ENCODE results near the gene CXCL3. TPM values are rescaled to one million over a fixed set of nuclear protein-coding genes. Genes with fewer than 3 reads are reported as not detected.

The CXCL3 gene
- total RNA-seq, 1 experiment from 2014 or later = not detected

DNA sequence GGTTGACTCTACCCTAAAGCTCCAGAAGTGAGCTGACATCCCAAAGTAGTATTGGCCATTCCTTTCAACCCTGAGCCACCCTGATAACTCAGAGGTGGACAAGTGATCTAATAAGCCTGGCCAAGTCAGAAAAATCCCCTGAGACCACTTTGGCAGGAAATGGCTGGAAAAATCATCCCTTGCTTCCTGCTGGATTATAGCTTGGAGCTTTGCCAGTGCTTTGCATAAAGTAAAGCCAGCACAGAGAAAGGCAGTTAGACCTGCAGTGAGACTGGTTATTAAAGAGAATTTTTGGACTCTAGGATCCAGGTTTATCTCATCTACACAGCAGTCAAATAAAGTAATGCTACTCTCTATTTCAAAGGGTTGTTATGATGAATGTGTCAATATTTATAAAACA, 6.4 kb downstream of the CXCL3 start:
- Histone ChIP-seq H3K27me3 (no peaks in the 10 kb centered on the region), H3K9me3 (no peaks in the 10 kb centered on the region), H3K36me3 (no peaks in the 10 kb centered on the region), H3K4me3 (no peak overlapping the region)
- DNase-seq = peak; percentile 57

DNA sequence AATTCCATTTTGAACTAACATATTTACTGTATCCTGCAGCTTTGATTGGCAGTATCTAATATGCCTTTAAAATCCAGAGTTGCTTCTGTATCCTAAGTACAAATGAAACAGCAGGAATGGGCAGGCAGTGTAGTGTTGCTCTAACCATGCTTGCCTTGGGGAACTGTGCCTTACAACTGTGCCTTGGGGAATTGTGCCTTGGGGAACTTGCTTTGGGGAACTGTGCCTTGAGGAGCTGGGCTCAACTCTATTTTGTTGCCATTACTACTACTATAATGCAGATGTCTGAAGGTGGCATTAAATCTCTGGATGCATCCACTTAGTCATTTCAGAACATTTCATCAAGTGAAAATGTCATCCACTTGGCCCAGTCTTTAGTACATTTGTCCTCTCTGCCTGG, 6.9 kb downstream of the CXCL3 start:
- H3K27me3 ChIP-seq = no peaks in the 10 kb centered on the region
- H3K9me3 ChIP-seq = no peaks in the 10 kb centered on the region
- no peak for DNase-seq
- H3K4me3 ChIP-seq = no peak overlapping the region
- H3K36me3 ChIP-seq = no peaks in the 10 kb centered on the region

- H3K9me3 ChIP-seq = no peaks in the 10 kb centered on the region
- H3K36me3 ChIP-seq = no peaks in the 10 kb centered on the region
- H3K4me3 ChIP-seq = no peak overlapping the region
- H3K27me3 ChIP-seq = no peaks in the 10 kb centered on the region
- no peak for DNase-seq
Observed at GRCh38 chr4:74030285-74030684, 8.2 kb downstream of the CXCL3 start.

DNA sequence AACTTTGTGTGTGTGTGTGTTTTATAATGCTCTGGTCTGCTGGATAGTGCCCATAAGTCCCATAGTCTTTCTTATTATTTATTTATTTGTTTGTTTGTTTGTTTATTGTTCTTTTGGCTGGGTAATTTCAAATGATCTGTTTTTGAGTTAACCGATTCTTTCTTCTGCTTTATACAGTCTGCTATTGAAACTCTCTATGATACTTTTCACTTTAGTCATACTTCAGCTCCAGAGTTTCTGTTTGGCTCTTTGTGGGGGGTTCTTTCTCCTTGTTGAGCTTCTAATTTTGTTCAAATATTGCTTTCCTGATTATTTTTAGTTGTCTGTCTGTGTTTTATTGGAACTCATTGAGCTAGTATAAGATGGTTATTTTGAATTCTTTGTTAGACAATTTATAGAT, 10.0 kb downstream of the CXCL3 start:
- no peak for DNase-seq
- Histone ChIP-seq H3K36me3 (no peaks in the 10 kb centered on the region), H3K4me3 (no peak overlapping the region), H3K9me3 (no peaks in the 10 kb centered on the region), H3K27me3 (no peaks in the 10 kb centered on the region)

DNA sequence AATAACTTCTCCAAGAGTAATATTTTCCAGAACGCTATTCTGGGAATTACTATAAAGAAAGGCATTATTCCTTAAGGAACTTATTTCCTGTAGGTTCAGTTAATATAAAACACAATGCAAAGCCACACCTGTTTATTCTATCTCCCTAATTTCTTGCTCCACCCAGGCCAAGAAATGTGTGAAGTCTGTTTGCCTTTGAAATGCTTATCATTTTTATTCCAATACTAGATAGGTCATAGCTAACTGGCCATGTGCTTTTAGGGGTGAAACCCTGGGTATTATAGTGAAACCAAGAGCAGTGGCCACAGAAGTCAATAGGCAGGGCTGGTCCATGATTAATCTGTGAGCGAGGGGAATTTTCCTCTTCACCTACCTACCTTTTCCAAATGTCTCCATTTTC, 14.8 kb downstream of the CXCL3 start:
- no peak for DNase-seq
- H3K36me3 ChIP-seq = no peaks in the 10 kb centered on the region
- H3K27me3 ChIP-seq = no peaks in the 10 kb centered on the region
- H3K4me3 ChIP-seq = no peak overlapping the region
- H3K9me3 ChIP-seq = no peaks in the 10 kb centered on the region

GRCh38 chr4:74021601-74022000, 16.9 kb downstream of the CXCL3 start:
- H3K36me3 ChIP-seq = no peaks in the 10 kb centered on the region
- H3K27me3 ChIP-seq = no peaks in the 10 kb centered on the region
- H3K4me3 ChIP-seq = no peak overlapping the region
- no peaks in the 10 kb centered on the region for H3K9me3 ChIP-seq
- DNase-seq = no peak

GRCh38 chr4:74018771-74019170, 19.7 kb downstream of the CXCL3 start:
- Histone ChIP-seq H3K36me3 (no peaks in the 10 kb centered on the region), H3K27me3 (no peaks in the 10 kb centered on the region), H3K4me3 (no peak overlapping the region), H3K9me3 (no peaks in the 10 kb centered on the region)
- no peak for DNase-seq

DNA sequence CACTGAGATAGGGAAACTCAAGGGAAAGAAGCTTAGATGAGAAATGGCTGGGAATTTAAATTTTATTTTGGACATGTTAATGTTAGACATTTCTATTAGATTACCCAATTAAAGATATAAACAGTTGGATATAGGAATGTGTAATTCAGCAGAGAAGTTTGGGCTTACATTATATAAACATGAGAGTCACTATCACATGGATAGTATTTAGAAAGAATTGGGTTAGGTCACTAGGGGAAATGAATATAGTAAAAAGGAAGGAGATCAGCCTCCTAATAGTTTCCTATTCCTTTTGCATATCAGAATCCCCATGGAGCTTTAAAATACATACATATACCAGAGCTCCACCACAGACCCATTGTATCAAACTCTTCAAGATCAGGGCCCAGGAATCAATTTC, 20.4 kb downstream of the CXCL3 start:
- DNase-seq = no peak
- no peak overlapping the region for H3K4me3 ChIP-seq
- no peaks in the 10 kb centered on the region for H3K9me3 ChIP-seq
- no peaks in the 10 kb centered on the region for H3K27me3 ChIP-seq
- no peaks in the 10 kb centered on the region for H3K36me3 ChIP-seq

DNA sequence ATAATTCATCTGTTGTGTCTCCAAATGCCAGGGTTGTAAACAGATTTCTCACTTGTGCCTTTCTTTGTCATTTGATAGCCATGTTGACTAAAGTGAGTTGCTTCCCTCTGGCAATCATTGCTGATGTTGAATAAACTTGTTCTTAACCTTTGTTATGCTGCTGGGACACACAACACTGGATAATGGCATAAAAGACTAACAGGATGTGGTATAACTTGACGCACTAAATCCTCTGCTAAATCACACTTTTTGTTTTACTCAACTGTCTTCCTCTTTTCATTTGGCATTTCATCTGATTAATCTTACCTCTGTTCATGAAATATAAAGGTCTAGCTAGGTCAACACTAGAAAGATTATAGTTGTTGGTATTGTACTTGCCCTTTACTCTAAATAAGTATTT, 22.4 kb downstream of the CXCL3 start:
- H3K9me3 ChIP-seq = no peaks in the 10 kb centered on the region
- no peak overlapping the region for H3K4me3 ChIP-seq
- no peak for DNase-seq
- no peaks in the 10 kb centered on the region for H3K36me3 ChIP-seq
- H3K27me3 ChIP-seq = no peaks in the 10 kb centered on the region

GRCh38 chr4:74015126-74015780, 23.2 kb downstream of the CXCL3 start:
- no peaks in the 10 kb centered on the region for H3K36me3 ChIP-seq
- DNase-seq = no peak
- no peak overlapping the region for H3K4me3 ChIP-seq
- H3K9me3 ChIP-seq = no peaks in the 10 kb centered on the region
- H3K27me3 ChIP-seq = no peaks in the 10 kb centered on the region

DNA sequence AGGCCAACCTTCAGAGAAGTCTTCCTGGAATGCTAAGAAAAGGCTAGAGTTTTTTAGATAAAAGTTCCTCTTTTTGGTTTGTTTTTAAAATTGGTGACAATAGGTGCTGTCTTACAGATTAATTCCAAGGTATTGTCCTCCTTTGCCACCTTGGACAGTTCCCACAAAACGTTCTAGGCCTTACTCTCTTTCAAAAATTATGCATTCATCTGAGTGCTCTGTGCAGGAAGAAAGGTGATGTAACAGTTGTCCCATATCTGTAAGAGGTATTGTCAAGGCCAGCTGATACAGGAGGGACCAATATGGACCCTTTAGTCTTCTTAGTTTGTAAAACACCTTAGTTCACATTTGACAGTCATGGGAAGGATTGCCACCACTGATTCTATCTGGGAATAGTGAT, 24.2 kb downstream of the CXCL3 start:
- H3K36me3 ChIP-seq = no peaks in the 10 kb centered on the region
- no peak for DNase-seq
- no peak overlapping the region for H3K4me3 ChIP-seq
- H3K27me3 ChIP-seq = no peaks in the 10 kb centered on the region
- H3K9me3 ChIP-seq = no peaks in the 10 kb centered on the region

GRCh38 chr4:74013264-74013663, 25.2 kb downstream of the CXCL3 start:
- Histone ChIP-seq H3K36me3 (no peaks in the 10 kb centered on the region), H3K4me3 (no peak overlapping the region), H3K9me3 (no peaks in the 10 kb centered on the region), H3K27me3 (no peaks in the 10 kb centered on the region)
- DNase-seq = no peak

DNA sequence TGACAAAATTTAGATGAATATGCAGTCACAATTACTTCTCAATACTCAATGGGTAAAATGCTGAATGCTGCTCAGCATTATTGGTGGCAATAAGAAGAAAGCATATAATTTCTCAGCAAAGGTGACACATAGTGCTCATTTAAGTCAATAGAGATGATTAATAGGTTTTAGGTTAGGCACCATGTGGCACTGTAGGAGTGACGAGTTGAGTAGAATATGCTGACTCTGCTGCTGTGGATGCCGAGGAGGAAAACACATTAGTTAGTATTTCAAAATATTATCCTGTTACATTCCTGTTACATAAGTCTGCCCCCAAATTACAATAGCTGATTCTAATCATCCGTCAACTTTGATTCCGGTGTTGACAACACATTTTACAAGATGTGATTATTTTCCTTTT, 26.4 kb downstream of the CXCL3 start:
- no peaks in the 10 kb centered on the region for H3K27me3 ChIP-seq
- no peaks in the 10 kb centered on the region for H3K36me3 ChIP-seq
- no peak for DNase-seq
- H3K9me3 ChIP-seq = no peaks in the 10 kb centered on the region
- H3K4me3 ChIP-seq = no peak overlapping the region

- DNase-seq = no peak
- H3K36me3 ChIP-seq = no peaks in the 10 kb centered on the region
- no peaks in the 10 kb centered on the region for H3K27me3 ChIP-seq
- no peaks in the 10 kb centered on the region for H3K9me3 ChIP-seq
- no peak overlapping the region for H3K4me3 ChIP-seq
Observed at GRCh38 chr4:74009307-74009706, 29.2 kb downstream of the CXCL3 start.

- H3K36me3 ChIP-seq = no peaks in the 10 kb centered on the region
- DNase-seq = no peak
- no peak overlapping the region for H3K4me3 ChIP-seq
- no peaks in the 10 kb centered on the region for H3K9me3 ChIP-seq
- H3K27me3 ChIP-seq = no peaks in the 10 kb centered on the region
Observed at GRCh38 chr4:74006009-74006476, 32.4 kb downstream of the CXCL3 start.

GRCh38 chr4:74005528-74005927, 33.0 kb downstream of the CXCL3 start:
- no peak overlapping the region for H3K4me3 ChIP-seq
- no peak for DNase-seq

GRCh38 chr4:74004668-74005067, 33.8 kb downstream of the CXCL3 start:
- Histone ChIP-seq H3K4me3 (no peak overlapping the region), H3K27me3 (no peaks in the 10 kb centered on the region), H3K36me3 (no peaks in the 10 kb centered on the region), H3K9me3 (no peaks in the 10 kb centered on the region)
- DNase-seq = no peak

More at GRCh38 chr4:74005528-74005927, 33.0 kb downstream of the CXCL3 start:
- Histone ChIP-seq H3K27me3 (no peaks in the 10 kb centered on the region), H3K36me3 (no peaks in the 10 kb centered on the region), H3K9me3 (no peaks in the 10 kb centered on the region)

- Histone ChIP-seq H3K4me3 (no peak overlapping the region), H3K27me3 (no peaks in the 10 kb centered on the region), H3K36me3 (no peaks in the 10 kb centered on the region), H3K9me3 (no peaks in the 10 kb centered on the region)
- DNase-seq = no peak
Observed at GRCh38 chr4:74000301-74000700, 38.2 kb downstream of the CXCL3 start.

Measured in MG63 (cell line).